ENCODE measurements around the gene MAGED2.
A peak's percentile ranks its signal among the peaks of the same experiment; 100 is the strongest.
"Not testable (repeated sequence)": the region's sequence is repeated elsewhere in the genome, so short reads cannot be mapped to it uniquely, and the experiment has no call there.

The MAGED2 gene
- 23.1 to 64.7 (median 41.9) reads per million in 18 experiments for total RNA-seq

- no peak for DNase-seq
These were observed at the start of gene MAGED2 for GRCh38 chrX:54807524-54808108. TSS of gene MAGED2 (plus strand) at chrX:54807745. CDS start at chrX:54809332, 1,587 bp downstream.

- no peak for DNase-seq
These were observed 49.2 kb upstream of the MAGED2 start for GRCh38 chrX:54758114-54759055.

GRCh38 chrX:54774391-54775094, 33.0 kb upstream of the MAGED2 start:
- not testable (repeated sequence) for DNase-seq

- no peak for DNase-seq
These were observed 31.5 kb upstream of the MAGED2 start for GRCh38 chrX:54776061-54776460.

- DNase-seq: no peak
These were observed 30.4 kb upstream of the MAGED2 start for GRCh38 chrX:54776987-54777672.

- no peak for DNase-seq
These were observed 21.6 kb upstream of the MAGED2 start for GRCh38 chrX:54785901-54786300.

GRCh38 chrX:54786967-54787366, 20.6 kb upstream of the MAGED2 start:
- no peak for DNase-seq

GRCh38 chrX:54788446-54788845, 19.1 kb upstream of the MAGED2 start:
- DNase-seq: no peak

GRCh38 chrX:54789405-54789804, 18.1 kb upstream of the MAGED2 start:
- DNase-seq: not testable (repeated sequence)

- DNase-seq: no peak
These were observed 13.5 kb upstream of the MAGED2 start for GRCh38 chrX:54794028-54794427.

GRCh38 chrX:54794795-54795194, 12.8 kb upstream of the MAGED2 start:
- DNase-seq: no peak

- no peak for DNase-seq
These were observed 9.4 kb upstream of the MAGED2 start, which contains the start of gene ITIH6 for GRCh38 chrX:54798137-54798536. TSS of gene ITIH6 (minus strand) at chrX:54798255. CDS start at chrX:54798210, 45 bp downstream.

- DNase-seq: no peak
These were observed 8.5 kb upstream of the MAGED2 start for GRCh38 chrX:54799046-54799445.

GRCh38 chrX:54808109-54808604, 612 bp downstream of the MAGED2 start:
- peak in 1 of 2 donors; percentile 4 for DNase-seq

- DNase-seq: peak; percentile 91 to 93
These were observed 1.3 kb downstream of the MAGED2 start for GRCh38 chrX:54808605-54809483.

GRCh38 chrX:54810532-54810931, 3.0 kb downstream of the MAGED2 start:
- no peak for DNase-seq

- DNase-seq: no peak
These were observed 3.8 kb downstream of the MAGED2 start for GRCh38 chrX:54811301-54811885.

- no peak for DNase-seq
These were observed 4.8 kb downstream of the MAGED2 start for GRCh38 chrX:54812306-54812705.

- no peak for DNase-seq
These were observed 9.8 kb downstream of the MAGED2 start for GRCh38 chrX:54817220-54817820.

GRCh38 chrX:54818221-54818620, 10.7 kb downstream of the MAGED2 start:
- no peak for DNase-seq

Data from inflammatory macrophage (primary cell).